Keratinocyte (primary cell): ENCODE data around the gene AGR2.

Experiments
- CTCF ChIP-seq, 3 experiments: IDR thresholded peaks in 1 of 3; conservative IDR thresholded peaks in 1 of 3; optimal IDR thresholded peaks in 1 of 3; 2 replicates in 2 of 3; 3 replicates in 1 of 3; pipeline versions ENCODE3 to v1.5.1; 2011; ENCODE audit warnings: low read length in 3 of 3, mild to moderate bottlenecking in 3 of 3, moderate library complexity in 2 of 3, control low read depth in 1 of 3, inconsistent platforms in 1 of 3; ENCODE audit not compliant: insufficient read depth in 2 of 3; ENCODE audit errors: extremely low read depth in 1 of 3
- EZH2 ChIP-seq: IDR thresholded peaks from one replicate; pipeline ENCODE4 v1.6.1; 2012; ENCODE audit warnings: inconsistent platforms, mild to moderate bottlenecking, low read length, moderate library complexity

- TF ChIP-seq EZH2 (no peak), CTCF (optimal IDR thresholded peaks at IDR 0.05 in 1 of 3, IDR thresholded peaks at IDR 0.05 in 1 of 3, conservative IDR thresholded peaks at IDR 0.05 in 1 of 3; ENCODE audit: extremely low read depth in 1 of 3, insufficient read depth in 2 of 3, low read length in 3 of 3) (no peak)
Measured at GRCh38 chr7:16780596-16780995, 24.2 kb downstream of the AGR2 start.
